ENCODE measurements around the gene CD6.

DNA sequence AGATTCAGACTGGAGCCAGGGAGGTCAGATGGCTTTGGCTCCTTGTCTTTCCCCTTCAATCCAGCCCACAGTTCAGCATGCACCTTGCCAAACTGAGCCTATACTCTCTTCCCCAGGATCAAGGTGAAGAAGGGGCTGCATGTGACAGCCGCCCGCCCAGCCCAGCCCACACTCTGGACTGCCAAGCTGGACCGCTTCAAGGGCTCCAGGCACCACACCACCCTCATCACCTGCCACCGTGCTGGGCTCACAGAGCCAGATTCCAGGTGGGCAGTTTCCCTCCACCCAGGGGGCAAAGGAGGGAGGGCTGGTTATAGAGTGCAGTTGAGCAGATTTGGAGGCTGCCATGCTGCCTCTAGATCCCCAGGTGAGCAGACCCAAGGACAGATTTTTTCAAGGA is 41.1 kb upstream of the CD6 start:
- no peak for TF ChIP-seq POLR2A (IDR thresholded peaks at IDR 0.05)
- TF ChIP-seq, protein P1, sequence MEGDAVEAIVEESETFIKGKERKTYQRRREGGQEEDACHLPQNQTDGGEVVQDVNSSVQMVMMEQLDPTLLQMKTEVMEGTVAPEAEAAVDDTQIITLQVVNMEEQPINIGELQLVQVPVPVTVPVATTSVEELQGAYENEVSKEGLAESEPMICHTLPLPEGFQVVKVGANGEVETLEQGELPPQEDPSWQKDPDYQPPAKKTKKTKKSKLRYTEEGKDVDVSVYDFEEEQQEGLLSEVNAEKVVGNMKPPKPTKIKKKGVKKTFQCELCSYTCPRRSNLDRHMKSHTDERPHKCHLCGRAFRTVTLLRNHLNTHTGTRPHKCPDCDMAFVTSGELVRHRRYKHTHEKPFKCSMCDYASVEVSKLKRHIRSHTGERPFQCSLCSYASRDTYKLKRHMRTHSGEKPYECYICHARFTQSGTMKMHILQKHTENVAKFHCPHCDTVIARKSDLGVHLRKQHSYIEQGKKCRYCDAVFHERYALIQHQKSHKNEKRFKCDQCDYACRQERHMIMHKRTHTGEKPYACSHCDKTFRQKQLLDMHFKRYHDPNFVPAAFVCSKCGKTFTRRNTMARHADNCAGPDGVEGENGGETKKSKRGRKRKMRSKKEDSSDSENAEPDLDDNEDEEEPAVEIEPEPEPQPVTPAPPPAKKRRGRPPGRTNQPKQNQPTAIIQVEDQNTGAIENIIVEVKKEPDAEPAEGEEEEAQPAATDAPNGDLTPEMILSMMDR (IDR thresholded peaks at IDR 0.05): no peak

Data from lower leg skin (tissue), 3 donors.